HepG2 (cell line): ENCODE results near the gene FAT2. TPM values are rescaled to one million over a fixed set of nuclear protein-coding genes. Genes with fewer than 3 reads are reported as not detected.

Experiments
- ATAC-seq: fragments of 200-7000 bp; cut with Tn5 transposase; 3 replicates; pipeline ENCODE4 v1.9.1; 2020; ENCODE audit warnings: mild to moderate bottlenecking, moderate library complexity
- BruUV-seq: library from RNA; stranded (reverse); fragments of 400-500 nt; replicated peaks from 2 replicates; lab custom pipeline; 2021; lab: Mats Ljungman, UMichigan
- CTCF ChIA-PET: fragments of 300-600 bp; formaldehyde crosslinking; extraction: SDS; loops from one replicate; lab custom pipeline; 2021; ENCODE audit warnings: low total read pairs, inconsistent platforms, low intra/inter-chr PET ratio; lab: Yijun Ruan, JAX
- POLR2A ChIA-PET: fragments of 350-600 bp; sonication (Branson Sonifier 250); formaldehyde crosslinking; loops from one replicate; lab custom pipeline; 2020; ENCODE audit warnings: antibody characterized with exemption, inconsistent platforms; lab: Yijun Ruan, JAX
- DNase-seq: peaks from one replicate; pipeline ENCODE4 v3.0.0-alpha.2; 2015; ENCODE audit warnings: low spot score
- FAIRE-seq: peaks from 3 replicates; lab custom pipeline; 2011; peaks lifted over from hg19 to GRCh38; lab: Jason Lieb, UNC
- H2AFZ ChIP-seq: one replicate; pipeline ENCODE4 v1.6.1; 2011; ENCODE audit warnings: low read length, inconsistent platforms
- H3K27ac ChIP-seq: fragments of 300-600 bp; 3 replicates; pipeline ENCODE4 v1.8.0; 2011; ENCODE audit warnings: mixed run types, mild to moderate bottlenecking, mixed read lengths, low read length, inconsistent platforms; ENCODE audit not compliant: insufficient read depth; ENCODE audit errors: extremely low read length
- H3K27me3 ChIP-seq, 2 experiments: fragments of 200-600 bp in 1 of 2; 2 replicates in 1 of 2; 3 replicates in 1 of 2; pipeline versions ENCODE4 v1.6.0 to v1.8.0; 2011; ENCODE audit warnings: low read length in 2 of 2, mild to moderate bottlenecking in 2 of 2, moderate library complexity in 2 of 2, inconsistent platforms in 1 of 2; ENCODE audit not compliant: insufficient read depth in 2 of 2, control insufficient read depth in 1 of 2
- H3K36me3 ChIP-seq, 2 experiments: fragments of 200-600 bp in 1 of 2; replicated peaks in 1 of 2; 2 replicates in 1 of 2; 3 replicates in 1 of 2; pipeline versions ENCODE4 v1.5.1 to v1.8.0; 2011; ENCODE audit warnings: low read length in 2 of 2, inconsistent platforms in 1 of 2; ENCODE audit not compliant: insufficient read depth in 2 of 2, control insufficient read depth in 1 of 2
- H3K4me1 ChIP-seq: 2 replicates; pipeline ENCODE4 v1.5.1; 2012; ENCODE audit warnings: low read length, inconsistent platforms; ENCODE audit not compliant: insufficient read depth
- H3K4me2 ChIP-seq: 2 replicates; pipeline ENCODE4 v1.6.0; 2011; ENCODE audit warnings: low read depth, low read length, inconsistent platforms
- H3K4me3 ChIP-seq, 3 experiments: fragments of 200-600 bp in 1 of 3; sonication (generic), shearing (Covaris generic) in 1 of 3; replicated peaks in 1 of 3; 2 replicates each; pipeline ENCODE4 v1.5.1; 2011 to 2016; ENCODE audit warnings: low read length in 3 of 3, inconsistent platforms in 2 of 3, low read depth in 2 of 3, mild to moderate bottlenecking in 2 of 3, control low read depth in 1 of 3, mixed read lengths in 1 of 3; ENCODE audit not compliant: insufficient read depth in 1 of 3
- H3K79me2 ChIP-seq: one replicate; pipeline ENCODE4 v1.6.1; 2011; ENCODE audit warnings: low read length, inconsistent platforms; ENCODE audit not compliant: insufficient read depth
- H3K9ac ChIP-seq: 2 replicates; pipeline ENCODE4 v1.6.0; 2011; ENCODE audit warnings: mild to moderate bottlenecking, low read depth, low read length, inconsistent platforms; ENCODE audit not compliant: insufficient read depth
- H3K9me3 ChIP-seq: 2 replicates; pipeline ENCODE4 v1.5.1; 2012; ENCODE audit warnings: mild to moderate bottlenecking, low read length
- H4K20me1 ChIP-seq: 2 replicates; pipeline ENCODE4 v1.6.0; 2011; ENCODE audit warnings: inconsistent platforms, mild to moderate bottlenecking, low read length, moderate library complexity; ENCODE audit not compliant: insufficient read depth
- BCL6 ChIP-seq: IDR thresholded peaks from 2 replicates; pipeline ENCODE4 v1.6.1; 2016; ENCODE audit warnings: missing genetic modification reagents, missing compliant biosample characterization
- CREM ChIP-seq, 2 experiments: sonication (generic) in 1 of 2; formaldehyde crosslinking in 1 of 2; IDR thresholded peaks; 2 replicates each; pipeline versions ENCODE4 v1.4.0 to v1.6.1; 2016 to 2020; ENCODE audit warnings: antibody characterized with exemption in 1 of 2, mild to moderate bottlenecking in 1 of 2, missing genetic modification reagents in 1 of 2
- GATAD1 ChIP-seq: IDR thresholded peaks from 2 replicates; pipeline ENCODE4 v1.6.1; 2016; ENCODE audit warnings: missing genetic modification reagents, missing compliant biosample characterization
- HMGXB4 ChIP-seq, 2 experiments: sonication (generic) in 1 of 2; formaldehyde crosslinking in 1 of 2; IDR thresholded peaks; 2 replicates each; pipeline versions ENCODE4 v1.4.0 to v1.6.1; 2018 to 2020; ENCODE audit warnings: missing genetic modification reagents in 2 of 2, borderline replicate concordance in 1 of 2, low read depth in 1 of 2, mild to moderate bottlenecking in 1 of 2, missing biosample characterization in 1 of 2
- HNRNPLL ChIP-seq: fragments of 200-400 bp; formaldehyde crosslinking; IDR thresholded peaks from 2 replicates; pipeline ENCODE4 v1.6.1; 2017; ENCODE audit warnings: mild to moderate bottlenecking, low read depth, low read length; ENCODE audit not compliant: poor library complexity, severe bottlenecking
- NFIB ChIP-seq: sonication (generic); formaldehyde crosslinking; IDR thresholded peaks from 2 replicates; pipeline ENCODE4 v1.9.0; 2021; ENCODE audit warnings: missing genetic modification reagents, mild to moderate bottlenecking, borderline replicate concordance
- NR2F1 ChIP-seq, 2 experiments: fragments of 450-650 bp in 1 of 2; formaldehyde crosslinking in 1 of 2; IDR thresholded peaks; 2 replicates each; pipeline versions ENCODE4 v1.5.0 to v1.6.1; 2016 to 2020; ENCODE audit warnings: mild to moderate bottlenecking in 1 of 2, missing compliant biosample characterization in 1 of 2, missing genetic modification reagents in 1 of 2, moderate library complexity in 1 of 2
- RXRA ChIP-seq: sonication (generic); formaldehyde crosslinking; IDR thresholded peaks from 2 replicates; pipeline ENCODE4 v1.5.1; 2020; ENCODE audit warnings: missing genetic modification reagents
- SNAPC2 ChIP-seq: sonication (generic); formaldehyde crosslinking; IDR thresholded peaks from 2 replicates; pipeline ENCODE4 v1.8.1; 2022; ENCODE audit warnings: mild to moderate bottlenecking, missing genetic modification reagents
- SOX13 ChIP-seq, 3 experiments: fragments of 450-650 bp in 1 of 3; sonication (generic) in 1 of 3; formaldehyde crosslinking in 1 of 3; IDR thresholded peaks in 2 of 3; conservative IDR thresholded peaks in 1 of 3; 2 replicates each; pipeline versions ENCODE4 v1.5.0 to v1.6.1; 2016 to 2020; ENCODE audit warnings: antibody characterized with exemption in 1 of 3, mild to moderate bottlenecking in 1 of 3, missing compliant biosample characterization in 1 of 3, missing genetic modification reagents in 1 of 3, moderate library complexity in 1 of 3
- ZNF274 ChIP-seq: sonication (generic); formaldehyde crosslinking; IDR thresholded peaks from 2 replicates; pipeline ENCODE4 v1.5.1; 2020; ENCODE audit warnings: mild to moderate bottlenecking, missing genetic modification reagents
- ZNF282 ChIP-seq: fragments of 450-650 bp; IDR thresholded peaks from 2 replicates; pipeline ENCODE4 v1.6.1; 2018; ENCODE audit not compliant: partially characterized antibody
- ZNF331 ChIP-seq: sonication (generic); formaldehyde crosslinking; IDR thresholded peaks from 2 replicates; pipeline ENCODE4 v1.4.0; 2020; ENCODE audit warnings: missing genetic modification reagents
- ZNF687 ChIP-seq: sonication (generic); formaldehyde crosslinking; IDR thresholded peaks from 2 replicates; pipeline ENCODE4 v1.5.1; 2020; ENCODE audit warnings: mild to moderate bottlenecking, missing genetic modification reagents, moderate library complexity
- ZSCAN12 ChIP-seq: sonication (generic); formaldehyde crosslinking; IDR thresholded peaks from 2 replicates; pipeline ENCODE4 v1.9.0; 2021; ENCODE audit warnings: mild to moderate bottlenecking, missing genetic modification reagents
- WGBS: methylation state at CpG from one replicate; pipeline ENCODE4 v1.1.6; 2017; ENCODE audit warnings: low lambda C conversion rate; 5-methylcytosine and 5-hydroxymethylcytosine counted together
- in situ Hi-C: cut with HindIII; loops from 2 replicates; pipeline ENCODE4 v1.10.0; 2017; ENCODE audit warnings: low pct_unique_long_range_greater_than_20kb; ENCODE audit not compliant: extremely low pct_ligation_motif_present
- intact Hi-C: fragments of 100-400 bp; cut with micrococcal nuclease; formaldehyde crosslinking; loops from one replicate; pipeline ENCODE4 v1.10.0; 2022; ENCODE audit not compliant: unreplicated experiment
- polyA plus RNA-seq, 8 experiments: library from polyadenylated mRNA; depleted of rRNA in 3 of 8; stranded (reverse) in 7 of 8; unstranded in 1 of 8; fragments of >200 nt; fragmentation: Illumina TruSeq in 4 of 8; extraction: Trizol in 4 of 8; gene quantifications; 2 replicates each; pipeline versions ENCODE4 v1.2.1 to v1.2.3, GENCODE V29; 2011 to 2016; ENCODE audit warnings: low read depth in 4 of 8, missing spikeins in 1 of 8, mixed read lengths in 1 of 8; ENCODE audit not compliant: insufficient read depth in 1 of 8
- total RNA-seq, 5 experiments: library from RNA; depleted of rRNA; stranded (reverse); fragments of >200 nt; fragmentation: Illumina TruSeq; extraction: Trizol; gene quantifications; 2 replicates each; pipeline ENCODE4 v1.2.3, GENCODE V29; 2016; ENCODE audit warnings: low read depth in 1 of 5
- TF ChIP-seq, protein P1 (sequence below): sonication (generic); IDR thresholded peaks from 2 replicates; pipeline ENCODE4 v1.6.1; 2016; ENCODE audit warnings: low read depth, borderline replicate concordance

Gene FAT2
- total and polyA plus RNA-seq, 2 of the 13 experiments (the other 11 are each of a cell fraction or from before 2014, with no cell fraction given) = not detected

- TF ChIP-seq ZNF687 (CRISPR knock-in tag) = peak; percentile 43; the same call in 1 of the 2 replicates
- TF ChIP-seq NR2F1 (CRISPR knock-in tag; IDR thresholded peaks at IDR 0.05) = 0 out of 4 replicates have a peak, but pooled peaks of 1 of the 2 experiments have one; percentile 15
- TF ChIP-seq ZNF274 (CRISPR knock-in tag) = 0 out of 2 replicates have a peak, but pooled peaks have one; percentile 27
- no peak for TF ChIP-seq SNAPC2 (CRISPR knock-in tag)
- TF ChIP-seq RXRA (CRISPR knock-in tag) = 0 out of 2 replicates have a peak, but pooled peaks have one; percentile 24
- TF ChIP-seq ZSCAN12 (CRISPR knock-in tag) = no peak
- no peak for TF ChIP-seq SOX13 (IDR thresholded peaks at IDR 0.05)
- 0 out of 4 replicates have a peak, but pooled peaks of 1 of the 2 experiments have one; percentile 2 for TF ChIP-seq SOX13 (CRISPR knock-in tag; conservative IDR thresholded peaks at IDR 0.05 in 1 of 2, IDR thresholded peaks at IDR 0.05 in 1 of 2)
- no peak for TF ChIP-seq GATAD1 (CRISPR knock-in tag)
Measured at GRCh38 chr5:151632524-151632923, 41.4 kb upstream of the FAT2 start (continued).

GRCh38 chr5:151631941-151632340 is 40.8 kb upstream of the FAT2 start:
- H3K9me3 ChIP-seq = no peaks in the 10 kb centered on the region
- CTCF ChIA-PET = no interaction called here
- DNase-seq (no peak), ATAC-seq (no peak), FAIRE-seq (no peak)
- no peaks in the 10 kb centered on the region for H3K36me3 ChIP-seq
- H3K9ac ChIP-seq = no peak overlapping the region
- H3K4me3 ChIP-seq = no peak overlapping the region
- BruUV-seq = no TSS peak
- no peak overlapping the region for H3K4me2 ChIP-seq
- peaks cover 15% of the 10 kb centered on the region for H3K4me1 ChIP-seq
- H4K20me1 ChIP-seq = no peaks in the 10 kb centered on the region
- peaks cover 5 to 40% of the 10 kb centered on the region in 2 experiments; a peak in 4 of 5 replicates for H3K27me3 ChIP-seq
- intact Hi-C loops (no loop called here), in situ Hi-C loops (no loop called here)
- 93% methylated on average over 5 of the region's 5 CpGs for WGBS
- no peak overlapping the region for H2AFZ ChIP-seq
- H3K79me2 ChIP-seq = no peaks in the 10 kb centered on the region
- no peak overlapping the region for H3K27ac ChIP-seq
- POLR2A ChIA-PET = no interaction called here
- no peak for TF ChIP-seq NFIB
- TF ChIP-seq ZNF282 = no peak
- TF ChIP-seq CREM (IDR thresholded peaks at IDR 0.05) = no peak
- no peak for TF ChIP-seq CREM (CRISPR knock-in tag; IDR thresholded peaks at IDR 0.05)
- TF ChIP-seq ZNF331 (CRISPR knock-in tag) = no peak
- TF ChIP-seq BCL6 = no peak
- TF ChIP-seq, protein P1, sequence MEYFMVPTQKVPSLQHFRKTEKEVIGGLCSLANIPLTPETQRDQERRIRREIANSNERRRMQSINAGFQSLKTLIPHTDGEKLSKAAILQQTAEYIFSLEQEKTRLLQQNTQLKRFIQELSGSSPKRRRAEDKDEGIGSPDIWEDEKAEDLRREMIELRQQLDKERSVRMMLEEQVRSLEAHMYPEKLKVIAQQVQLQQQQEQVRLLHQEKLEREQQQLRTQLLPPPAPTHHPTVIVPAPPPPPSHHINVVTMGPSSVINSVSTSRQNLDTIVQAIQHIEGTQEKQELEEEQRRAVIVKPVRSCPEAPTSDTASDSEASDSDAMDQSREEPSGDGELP = no peak
- no peak for TF ChIP-seq HMGXB4 (CRISPR knock-in tag; IDR thresholded peaks at IDR 0.05; ENCODE audit: borderline replicate concordance in 1 of 2, low read depth in 1 of 2)
- TF ChIP-seq HNRNPLL = no peak
